Measurements from ENCODE around the gene CDYL.

DNA sequence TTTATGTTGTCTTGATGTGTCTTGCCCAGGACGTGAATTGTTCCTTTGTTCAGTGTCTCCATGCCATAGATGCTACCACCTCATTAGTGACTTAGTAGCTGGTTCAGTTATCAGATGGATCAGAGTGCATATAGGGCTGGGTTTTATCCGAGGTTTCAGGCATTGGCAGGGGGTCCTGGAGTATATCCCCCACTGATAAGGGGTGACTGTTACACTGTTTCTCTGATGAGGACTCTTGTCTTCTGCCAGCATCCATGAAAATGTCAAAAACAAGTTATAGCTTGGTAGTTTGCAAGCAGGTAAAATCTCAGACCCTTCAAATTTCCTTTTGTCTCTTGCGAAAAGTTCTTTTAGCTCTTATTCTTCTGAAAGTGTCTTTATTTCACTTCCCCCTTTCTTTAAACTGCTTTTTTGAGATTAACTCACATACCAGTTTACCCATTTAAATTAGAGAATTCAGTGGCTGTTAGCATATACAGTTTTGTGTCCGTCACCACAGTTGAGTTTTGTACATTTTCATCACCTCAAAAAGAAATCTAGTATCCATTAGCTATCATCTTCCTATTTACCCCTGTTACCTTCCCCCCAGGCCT lies 109.2 kb downstream of the CDYL start:
- TF ChIP-seq, protein P1, sequence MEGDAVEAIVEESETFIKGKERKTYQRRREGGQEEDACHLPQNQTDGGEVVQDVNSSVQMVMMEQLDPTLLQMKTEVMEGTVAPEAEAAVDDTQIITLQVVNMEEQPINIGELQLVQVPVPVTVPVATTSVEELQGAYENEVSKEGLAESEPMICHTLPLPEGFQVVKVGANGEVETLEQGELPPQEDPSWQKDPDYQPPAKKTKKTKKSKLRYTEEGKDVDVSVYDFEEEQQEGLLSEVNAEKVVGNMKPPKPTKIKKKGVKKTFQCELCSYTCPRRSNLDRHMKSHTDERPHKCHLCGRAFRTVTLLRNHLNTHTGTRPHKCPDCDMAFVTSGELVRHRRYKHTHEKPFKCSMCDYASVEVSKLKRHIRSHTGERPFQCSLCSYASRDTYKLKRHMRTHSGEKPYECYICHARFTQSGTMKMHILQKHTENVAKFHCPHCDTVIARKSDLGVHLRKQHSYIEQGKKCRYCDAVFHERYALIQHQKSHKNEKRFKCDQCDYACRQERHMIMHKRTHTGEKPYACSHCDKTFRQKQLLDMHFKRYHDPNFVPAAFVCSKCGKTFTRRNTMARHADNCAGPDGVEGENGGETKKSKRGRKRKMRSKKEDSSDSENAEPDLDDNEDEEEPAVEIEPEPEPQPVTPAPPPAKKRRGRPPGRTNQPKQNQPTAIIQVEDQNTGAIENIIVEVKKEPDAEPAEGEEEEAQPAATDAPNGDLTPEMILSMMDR (IDR thresholded peaks at IDR 0.05): no peak
- no peak for TF ChIP-seq POLR2A (IDR thresholded peaks at IDR 0.05)

Data from suprapubic skin (tissue), 3 donors.